GM12865 (cell line): ENCODE results near the gene VIPR2.

Source experiments
- DNase-seq: peaks from one replicate; pipeline ENCODE4 v3.0.0; 2010; ENCODE audit warnings: low read depth
- H3K4me3 ChIP-seq: 2 replicates; pipeline ENCODE4 v1.5.1; 2011; ENCODE audit warnings: mild to moderate bottlenecking, low read depth, low read length, control low read depth
- TF ChIP-seq, protein P1 (sequence below): IDR thresholded peaks from 2 replicates; pipeline ENCODE4 v1.5.1; 2011; ENCODE audit warnings: low read length, control low read depth, low read depth, inconsistent platforms; ENCODE audit not compliant: insufficient read depth; ENCODE audit errors: missing control alignments

The VIPR2 gene

DNA sequence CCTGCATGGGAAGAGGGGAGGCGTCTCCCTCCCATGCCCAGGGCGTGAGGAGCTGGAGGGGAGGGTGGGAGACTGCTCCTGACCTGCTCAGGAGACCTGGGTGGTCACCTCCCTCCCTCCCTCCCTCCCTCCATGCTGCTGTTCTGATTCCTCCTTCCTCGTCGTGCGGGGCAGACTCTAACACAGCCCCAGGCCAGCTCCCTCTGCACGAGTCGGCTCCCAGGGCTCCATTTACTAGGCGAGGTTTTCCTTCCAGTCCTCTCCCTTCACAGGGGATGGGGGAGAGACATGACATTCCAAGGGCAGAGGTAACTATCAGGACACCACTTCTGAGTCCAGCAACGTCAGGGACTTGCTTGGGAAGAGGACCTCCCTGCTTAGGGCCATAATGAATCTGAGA lies 23.6 kb downstream of the VIPR2 start:
- TF ChIP-seq, protein P1, sequence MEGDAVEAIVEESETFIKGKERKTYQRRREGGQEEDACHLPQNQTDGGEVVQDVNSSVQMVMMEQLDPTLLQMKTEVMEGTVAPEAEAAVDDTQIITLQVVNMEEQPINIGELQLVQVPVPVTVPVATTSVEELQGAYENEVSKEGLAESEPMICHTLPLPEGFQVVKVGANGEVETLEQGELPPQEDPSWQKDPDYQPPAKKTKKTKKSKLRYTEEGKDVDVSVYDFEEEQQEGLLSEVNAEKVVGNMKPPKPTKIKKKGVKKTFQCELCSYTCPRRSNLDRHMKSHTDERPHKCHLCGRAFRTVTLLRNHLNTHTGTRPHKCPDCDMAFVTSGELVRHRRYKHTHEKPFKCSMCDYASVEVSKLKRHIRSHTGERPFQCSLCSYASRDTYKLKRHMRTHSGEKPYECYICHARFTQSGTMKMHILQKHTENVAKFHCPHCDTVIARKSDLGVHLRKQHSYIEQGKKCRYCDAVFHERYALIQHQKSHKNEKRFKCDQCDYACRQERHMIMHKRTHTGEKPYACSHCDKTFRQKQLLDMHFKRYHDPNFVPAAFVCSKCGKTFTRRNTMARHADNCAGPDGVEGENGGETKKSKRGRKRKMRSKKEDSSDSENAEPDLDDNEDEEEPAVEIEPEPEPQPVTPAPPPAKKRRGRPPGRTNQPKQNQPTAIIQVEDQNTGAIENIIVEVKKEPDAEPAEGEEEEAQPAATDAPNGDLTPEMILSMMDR = no peak
- H3K4me3 ChIP-seq = no peak overlapping the region
- DNase-seq = no peak

DNA sequence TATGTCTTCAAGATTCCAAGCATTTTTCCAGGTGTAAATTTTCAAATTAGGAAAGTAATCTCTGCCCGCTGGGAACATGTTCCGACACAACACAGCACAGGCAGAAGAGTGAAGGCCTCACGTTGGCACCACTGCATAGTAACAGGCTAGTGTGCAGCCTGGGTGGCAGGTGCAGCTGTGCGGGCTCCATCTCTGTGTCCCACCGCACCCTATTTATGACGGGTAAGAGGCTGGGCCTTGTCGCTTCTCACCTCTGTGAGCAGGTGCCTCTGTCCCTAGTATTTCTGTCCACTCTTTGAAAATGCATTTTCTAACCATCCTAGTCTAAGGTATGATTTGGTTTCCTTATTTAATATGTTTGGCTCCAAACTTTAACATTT lies 24.1 kb downstream of the VIPR2 start:
- DNase-seq = no peak
- no peak overlapping the region for H3K4me3 ChIP-seq
- TF ChIP-seq, protein P1 = no peak

DNA sequence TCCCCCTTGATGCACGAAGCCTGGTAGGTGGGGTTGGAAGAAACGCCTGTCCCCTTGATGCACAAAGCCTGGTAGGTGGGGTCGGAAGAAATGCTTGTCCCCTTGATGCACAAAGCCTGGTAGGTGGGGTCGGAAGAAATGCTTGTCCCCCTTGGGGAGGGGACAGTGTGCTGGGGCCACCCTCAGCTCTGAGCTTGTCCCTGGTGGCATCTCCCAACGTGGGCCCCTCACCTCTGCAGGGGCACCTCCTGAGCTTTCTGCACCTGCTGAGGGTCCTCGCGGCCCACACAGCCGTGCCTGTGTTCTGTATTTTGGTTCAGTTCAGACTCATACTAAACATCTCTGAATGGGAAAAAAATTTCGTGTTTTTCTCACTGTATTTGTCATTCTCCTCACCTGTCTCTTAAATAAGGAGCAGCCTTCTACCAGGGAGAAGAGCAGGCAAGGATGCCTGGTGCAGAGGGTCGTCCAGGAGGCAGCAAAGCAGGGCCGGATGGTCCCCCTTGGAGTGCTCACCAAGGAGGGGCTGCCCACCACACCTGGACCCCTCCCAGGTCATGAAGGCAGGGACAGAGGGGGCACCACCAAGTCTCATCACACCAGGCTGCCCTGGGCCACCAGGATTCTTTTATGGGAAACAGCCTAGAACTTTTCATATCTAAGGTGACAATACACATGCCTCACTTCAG lies 24.7 kb downstream of the VIPR2 start:
- no peak for DNase-seq
- no peak overlapping the region for H3K4me3 ChIP-seq
- TF ChIP-seq, protein P1 = no peak

DNA sequence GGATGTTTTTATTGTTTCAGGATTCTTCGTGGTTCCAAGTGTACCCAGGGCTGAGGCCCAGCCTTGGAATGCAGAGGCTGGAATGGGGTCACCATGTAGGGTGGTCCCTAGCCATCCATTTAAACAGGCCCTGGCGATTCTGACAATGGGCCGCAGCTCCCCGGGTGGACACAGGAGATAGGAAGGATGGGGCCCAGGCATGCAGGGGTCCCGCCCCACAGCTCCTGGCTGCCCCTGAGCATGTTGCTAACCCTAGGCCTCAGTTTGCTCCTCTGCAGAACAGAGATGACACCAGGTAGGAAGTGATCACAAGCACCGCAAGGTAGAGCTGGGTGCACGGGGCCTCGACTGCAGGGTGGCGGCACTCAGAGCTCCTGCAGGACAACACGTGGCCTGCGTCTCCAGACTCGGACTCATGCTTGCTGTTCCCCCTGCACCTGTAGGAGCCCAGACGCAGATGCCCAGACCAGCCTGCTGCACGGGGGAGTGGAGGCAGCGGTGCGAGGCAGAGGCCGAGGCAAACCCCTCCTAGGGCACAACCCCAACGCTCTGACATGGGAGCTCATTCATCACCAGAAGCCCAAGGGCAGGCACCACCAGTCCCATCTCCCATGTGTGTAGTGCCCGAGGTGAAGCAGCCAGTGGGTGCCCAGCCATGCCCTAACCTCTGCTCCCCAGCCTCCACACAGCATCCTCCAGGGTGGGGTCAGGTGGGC lies 25.5 kb downstream of the VIPR2 start:
- TF ChIP-seq, protein P1 = no peak
- H3K4me3 ChIP-seq = no peak overlapping the region
- no peak for DNase-seq

DNA sequence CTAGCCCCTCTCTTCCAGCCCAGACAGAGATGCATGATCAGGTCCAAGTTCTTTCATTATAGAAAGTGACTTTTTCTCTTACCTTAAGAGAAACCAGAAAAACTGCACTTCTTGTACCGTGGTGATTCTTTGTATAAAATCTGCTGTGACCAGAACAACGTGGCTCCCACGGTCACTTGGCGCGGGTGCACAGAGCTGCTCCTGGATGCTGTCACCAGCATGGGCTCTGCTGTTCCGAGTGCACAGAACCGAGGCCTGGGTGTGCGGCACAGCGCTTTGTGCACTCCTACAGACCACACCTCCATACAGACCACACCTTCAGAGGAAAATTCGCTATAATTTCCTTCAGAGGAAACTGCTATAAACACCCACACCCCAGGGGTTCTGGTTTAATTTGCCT lies 26.0 kb downstream of the VIPR2 start:
- DNase-seq = no peak
- TF ChIP-seq, protein P1 = no peak
- H3K4me3 ChIP-seq = no peak overlapping the region

DNA sequence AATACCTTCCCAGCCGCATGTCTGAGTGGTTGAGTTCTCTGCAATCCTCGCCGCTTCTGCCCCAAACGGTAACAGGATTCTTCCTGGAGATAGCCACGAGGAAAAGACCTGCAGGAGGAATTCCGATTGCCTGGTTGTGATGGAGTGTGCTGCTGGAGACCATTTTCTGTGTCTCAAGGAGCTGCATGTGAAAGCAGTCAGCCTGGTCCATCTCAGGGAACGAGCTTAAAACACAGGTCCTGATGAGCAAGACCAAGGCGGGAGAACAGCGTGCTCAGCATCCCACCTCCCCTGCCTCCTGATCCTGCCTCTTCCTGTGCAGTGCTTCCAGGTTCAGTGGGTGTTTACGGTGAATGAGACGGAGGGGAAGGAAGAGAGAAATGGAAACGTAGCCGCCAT lies 26.5 kb downstream of the VIPR2 start:
- TF ChIP-seq, protein P1 = no peak
- DNase-seq = no peak

More for the DNA sequence above, 26.5 kb downstream of the VIPR2 start:
- no peak overlapping the region for H3K4me3 ChIP-seq
